ENCODE measurements around the gene DRD2.

- TF ChIP-seq POLR2A (IDR thresholded peaks at IDR 0.05; ENCODE audit: low read depth, low read length) (no peak), POLR2AphosphoS5 (IDR thresholded peaks at IDR 0.05; ENCODE audit: low read depth, low read length) (no peak)
Observed at GRCh38 chr11:113496026-113496651, 20.9 kb upstream of the DRD2 start.

All from GM12892 (cell line).